Neural cell (in vitro differentiated cells): ENCODE results near the gene MAGI2. TPM values are rescaled to one million over a fixed set of nuclear protein-coding genes. Genes with fewer than 3 reads are reported as not detected.

Experiments used
- H2AFZ ChIP-seq: fragments of 200-600, 300-800 bp; sonication (generic), shearing (Covaris generic); 2 replicates; pipeline ENCODE4 v1.6.0; 2014; ENCODE audit warnings: low read depth, mild to moderate bottlenecking, antibody characterized with exemption, low read length, moderate library complexity
- H3F3A ChIP-seq: fragments of 200-600 bp; shearing (Covaris generic); 2 replicates; pipeline ENCODE4 v1.6.1; 2016; ENCODE audit warnings: mild to moderate bottlenecking, moderate library complexity, mixed read lengths, antibody characterized with exemption, low read length; ENCODE audit not compliant: insufficient read depth, poor library complexity, severe bottlenecking
- H3K27ac ChIP-seq: fragments of 200-600, 300-800 bp; sonication (generic), shearing (Covaris generic); 2 replicates; pipeline ENCODE4 v1.5.1; 2014; ENCODE audit warnings: mild to moderate bottlenecking, low read length, moderate library complexity
- H3K27me3 ChIP-seq: fragments of 300-800, 200-600 bp; sonication (generic), shearing (Covaris generic); 2 replicates; pipeline ENCODE4 v1.6.0; 2014; ENCODE audit warnings: mild to moderate bottlenecking, low read depth, low read length, moderate library complexity; ENCODE audit not compliant: insufficient read depth
- H3K36me3 ChIP-seq: fragments of 300-800, 200-600 bp; sonication (generic), shearing (Covaris generic); 2 replicates; pipeline ENCODE4 v1.5.1; 2014; ENCODE audit warnings: mild to moderate bottlenecking, antibody characterized with exemption, low read length, moderate library complexity; ENCODE audit not compliant: insufficient read depth
- H3K4me2 ChIP-seq: fragments of 300-800, 200-600 bp; sonication (generic), shearing (Covaris generic); 2 replicates; pipeline ENCODE4 v1.6.0; 2014; ENCODE audit warnings: mild to moderate bottlenecking, low read length
- H3K4me3 ChIP-seq: fragments of 300-800, 200-600 bp; sonication (generic), shearing (Covaris generic); 2 replicates; pipeline ENCODE4 v1.5.1; 2014; ENCODE audit warnings: mild to moderate bottlenecking, low read length, moderate library complexity
- H3K79me2 ChIP-seq: fragments of 200-600 bp; shearing (Covaris generic); replicated peaks from 2 replicates; pipeline ENCODE4 v1.6.0; 2014; ENCODE audit warnings: mild to moderate bottlenecking, low read length, moderate library complexity; ENCODE audit not compliant: insufficient read depth
- H3K9ac ChIP-seq: fragments of 300-800, 200-600 bp; sonication (generic), shearing (Covaris generic); 2 replicates; pipeline ENCODE4 v1.6.1; 2016; ENCODE audit warnings: mild to moderate bottlenecking, low read length, mixed read lengths
- H3K9me2 ChIP-seq: fragments of 200-600 bp; shearing (Covaris generic); 2 replicates; pipeline ENCODE4 v1.6.1; 2016; ENCODE audit warnings: mild to moderate bottlenecking, low read length, mixed read lengths; ENCODE audit not compliant: insufficient read depth
- H3K9me3 ChIP-seq: fragments of 200-600, 300-800 bp; sonication (generic), shearing (Covaris generic); 2 replicates; pipeline ENCODE4 v1.6.1; 2016; ENCODE audit warnings: mild to moderate bottlenecking, mixed run types, low read length, moderate library complexity, mixed read lengths
- H4K20me1 ChIP-seq: fragments of 200-600 bp; shearing (Covaris generic); 2 replicates; pipeline ENCODE4 v1.6.1; 2016; ENCODE audit warnings: mild to moderate bottlenecking, mixed run types; ENCODE audit not compliant: insufficient read depth
- CTCF ChIP-seq: fragments of 450-650 bp; IDR thresholded peaks from 2 replicates; pipeline ENCODE4 v1.5.1; 2014; ENCODE audit warnings: antibody characterized with exemption, mild to moderate bottlenecking, moderate library complexity; ENCODE audit not compliant: poor library complexity, severe bottlenecking
- EP300 ChIP-seq: fragments of 450-650 bp; conservative IDR thresholded peaks from 2 replicates; pipeline ENCODE4 v1.6.1; 2014; ENCODE audit warnings: antibody characterized with exemption, mild to moderate bottlenecking, moderate library complexity; ENCODE audit not compliant: poor library complexity, severe bottlenecking
- EZH2 ChIP-seq: fragments of 200-600, 300-800 bp; shearing (Covaris generic), sonication (generic); IDR thresholded peaks from 2 replicates; pipeline ENCODE4 v1.6.1; 2014; ENCODE audit warnings: antibody characterized with exemption, low read length, borderline replicate concordance, mild to moderate bottlenecking; ENCODE audit not compliant: insufficient read depth, poor library complexity, severe bottlenecking
- MXI1 ChIP-seq: fragments of 450-650 bp; conservative IDR thresholded peaks from 2 replicates; pipeline ENCODE4 v1.6.1; 2014; ENCODE audit warnings: antibody characterized with exemption, mild to moderate bottlenecking; ENCODE audit not compliant: poor library complexity, severe bottlenecking
- POLR2AphosphoS5 ChIP-seq: IDR thresholded peaks from 2 replicates; pipeline ENCODE4 v1.6.1; 2012
- RAD21 ChIP-seq: fragments of 450-650 bp; conservative IDR thresholded peaks from 2 replicates; pipeline ENCODE4 v1.6.1; 2014; ENCODE audit warnings: antibody characterized with exemption, mild to moderate bottlenecking, moderate library complexity
- REST ChIP-seq: IDR thresholded peaks from 2 replicates; pipeline ENCODE4 v1.6.1; 2012; ENCODE audit warnings: borderline replicate concordance
- SMC3 ChIP-seq: fragments of 450-650 bp; conservative IDR thresholded peaks from 2 replicates; pipeline ENCODE4 v1.6.1; 2014; ENCODE audit warnings: antibody characterized with exemption, mild to moderate bottlenecking, moderate library complexity; ENCODE audit not compliant: poor library complexity
- TAF1 ChIP-seq: IDR thresholded peaks from 2 replicates; pipeline ENCODE4 v1.6.1; 2012; ENCODE audit warnings: low read depth
- polyA plus RNA-seq: library from polyadenylated mRNA; depleted of rRNA; stranded (reverse); fragments of >200 nt; gene quantifications from 2 replicates; pipeline ENCODE4 v1.2.3, GENCODE V29; 2014

Gene MAGI2
- polyA plus RNA-seq, 1 donor from 2014 or later = 19.3 TPM

GRCh38 chr7:77975672-77976480 is 1477.6 kb downstream of the MAGI2 start:
- no peak overlapping the region for H3K4me2 ChIP-seq
- no peaks in the 10 kb centered on the region for H4K20me1 ChIP-seq
- H3K36me3 ChIP-seq = no peaks in the 10 kb centered on the region
- no peaks in the 10 kb centered on the region for H3F3A ChIP-seq
- no peaks in the 10 kb centered on the region for H3K9me3 ChIP-seq
- TF ChIP-seq TAF1 (no peak), CTCF (no peak), POLR2AphosphoS5 (no peak), RAD21 (no peak), SMC3 (no peak), EP300 (no peak), MXI1 (no peak), REST (no peak), EZH2 (no peak)
- no peak overlapping the region for H3K4me3 ChIP-seq
- no peak overlapping the region for H3K9ac ChIP-seq
- no peaks in the 10 kb centered on the region for H3K79me2 ChIP-seq
- no peak overlapping the region for H2AFZ ChIP-seq
- no peaks in the 10 kb centered on the region for H3K9me2 ChIP-seq
- H3K27me3 ChIP-seq = no peaks in the 10 kb centered on the region
- no peak overlapping the region for H3K27ac ChIP-seq

- no peaks in the 10 kb centered on the region for H3K27me3 ChIP-seq
- H3K9ac ChIP-seq = no peak overlapping the region
- H4K20me1 ChIP-seq = no peaks in the 10 kb centered on the region
- no peaks in the 10 kb centered on the region for H3K79me2 ChIP-seq
- no peaks in the 10 kb centered on the region for H3F3A ChIP-seq
- H3K27ac ChIP-seq = no peak overlapping the region
- H3K9me3 ChIP-seq = no peaks in the 10 kb centered on the region
- H3K36me3 ChIP-seq = no peaks in the 10 kb centered on the region
- no peaks in the 10 kb centered on the region for H3K9me2 ChIP-seq
- no peak overlapping the region for H3K4me2 ChIP-seq
- H3K4me3 ChIP-seq = no peak overlapping the region
- no peak for TF ChIP-seq EP300
- no peak for TF ChIP-seq CTCF
- TF ChIP-seq RAD21 = no peak
- TF ChIP-seq SMC3 = no peak
- no peak for TF ChIP-seq MXI1
- TF ChIP-seq POLR2AphosphoS5 = no peak
- no peak for TF ChIP-seq TAF1
- no peak for TF ChIP-seq REST
- TF ChIP-seq EZH2 = no peak
- no peak overlapping the region for H2AFZ ChIP-seq
Observed at GRCh38 chr7:77971726-77972125, 1481.7 kb downstream of the MAGI2 start.
